Measurements from ENCODE around the gene CALD1.

CALD1 gene

GRCh38 chr7:134932707-134933370 is 153.4 kb downstream of the CALD1 start:
- no peak for DNase-seq

GRCh38 chr7:134933460-134934068 is 154.1 kb downstream of the CALD1 start:
- DNase-seq: no peak

- no peak for DNase-seq
Observed at GRCh38 chr7:134935701-134936100, 156.3 kb downstream of the CALD1 start.

- DNase-seq: no peak
Observed at GRCh38 chr7:134936893-134937510, 157.6 kb downstream of the CALD1 start.

GRCh38 chr7:134938141-134938540 is 158.7 kb downstream of the CALD1 start:
- no peak for DNase-seq

- no peak for DNase-seq
Observed at GRCh38 chr7:134939136-134939535, 159.7 kb downstream of the CALD1 start.

GRCh38 chr7:134940729-134941128 is 161.3 kb downstream of the CALD1 start:
- no peak for DNase-seq

- DNase-seq: no peak
Observed at GRCh38 chr7:134941185-134941900, 161.9 kb downstream of the CALD1 start.

- no peak for DNase-seq
Observed at GRCh38 chr7:134941952-134942351, 162.5 kb downstream of the CALD1 start.

GRCh38 chr7:134942690-134943466 is 163.4 kb downstream of the CALD1 start:
- no peak for DNase-seq

GRCh38 chr7:134943785-134944400 is 164.5 kb downstream of the CALD1 start:
- DNase-seq: no peak

GRCh38 chr7:134945691-134946090 is 166.3 kb downstream of the CALD1 start:
- DNase-seq: no peak

- DNase-seq: no peak
Observed at GRCh38 chr7:134946260-134946659, 166.8 kb downstream of the CALD1 start.

- no peak for DNase-seq
Observed at GRCh38 chr7:134947329-134947728, 167.9 kb downstream of the CALD1 start.

GRCh38 chr7:134947831-134948230 is 168.4 kb downstream of the CALD1 start:
- no peak for DNase-seq

GRCh38 chr7:134948246-134948645 is 168.8 kb downstream of the CALD1 start:
- DNase-seq: no peak

- DNase-seq: no peak
Observed at GRCh38 chr7:134948736-134949135, 169.3 kb downstream of the CALD1 start.

- no peak for DNase-seq
Observed at GRCh38 chr7:134949171-134949570, 169.7 kb downstream of the CALD1 start.

- no peak for DNase-seq
Observed at GRCh38 chr7:134954197-134955082, 175.0 kb downstream of the CALD1 start.

- DNase-seq: no peak
Observed at GRCh38 chr7:134957005-134957404, 177.6 kb downstream of the CALD1 start.

- DNase-seq: no peak
Observed at GRCh38 chr7:134959810-134960209, 180.4 kb downstream of the CALD1 start.
